ENCODE results near the gene PAPPA.

PAPPA gene

GRCh38 chr9:116276196-116276493 is 122.6 kb downstream of the PAPPA start:
- Histone ChIP-seq H3K27ac (no peak overlapping the region), H3K4me1 (peaks cover 13% of the 10 kb centered on the region)
- TF ChIP-seq CTCF (IDR thresholded peaks at IDR 0.05), result no peak

GRCh38 chr9:116276651-116277121 is 123.1 kb downstream of the PAPPA start:
- H3K27ac ChIP-seq, result no peak overlapping the region
- H3K4me1 ChIP-seq, result peaks cover 12% of the 10 kb centered on the region
- no peak overlapping the region for H3K9ac ChIP-seq

More at GRCh38 chr9:116276196-116276493, 122.6 kb downstream of the PAPPA start:
- no peaks in the 10 kb centered on the region for H3K27me3 ChIP-seq (ENCODE audit: control insufficient read depth, insufficient read depth, low read length)
- no peak overlapping the region for H3K4me3 ChIP-seq (ENCODE audit: low read depth, low read length)
- H3K79me2 ChIP-seq, result no peaks in the 10 kb centered on the region
- no peak overlapping the region for H2AFZ ChIP-seq
- H3K36me3 ChIP-seq (ENCODE audit: control insufficient read depth, insufficient read depth, low read length), result no peaks in the 10 kb centered on the region
- no peaks in the 10 kb centered on the region for H3K9me3 ChIP-seq (ENCODE audit: control insufficient read depth, low read length)
- H3K9ac ChIP-seq, result no peak overlapping the region
- H3K4me2 ChIP-seq (ENCODE audit: low read length), result no peak overlapping the region

GRCh38 chr9:116278326-116278725 is 124.7 kb downstream of the PAPPA start:
- H3K9me3 ChIP-seq (ENCODE audit: control insufficient read depth, low read length), result no peaks in the 10 kb centered on the region
- H3K36me3 ChIP-seq (ENCODE audit: control insufficient read depth, insufficient read depth, low read length), result no peaks in the 10 kb centered on the region
- no peak for TF ChIP-seq CTCF (IDR thresholded peaks at IDR 0.05)
- H3K9ac ChIP-seq, result no peak overlapping the region
- H2AFZ ChIP-seq, result no peak overlapping the region
- peaks cover 4% of the 10 kb centered on the region for H3K4me1 ChIP-seq
- no peaks in the 10 kb centered on the region for H3K79me2 ChIP-seq
- no peak overlapping the region for H3K4me2 ChIP-seq (ENCODE audit: low read length)
- no peaks in the 10 kb centered on the region for H3K27me3 ChIP-seq (ENCODE audit: control insufficient read depth, insufficient read depth, low read length)
- no peak overlapping the region for H3K27ac ChIP-seq
- no peak overlapping the region for H3K4me3 ChIP-seq (ENCODE audit: low read depth, low read length)

More at GRCh38 chr9:116276651-116277121, 123.1 kb downstream of the PAPPA start:
- Histone ChIP-seq H3K9me3 (ENCODE audit: control insufficient read depth, low read length) (no peaks in the 10 kb centered on the region), H3K27me3 (ENCODE audit: control insufficient read depth, insufficient read depth, low read length) (no peaks in the 10 kb centered on the region), H2AFZ (no peak overlapping the region), H3K79me2 (no peaks in the 10 kb centered on the region), H3K36me3 (ENCODE audit: control insufficient read depth, insufficient read depth, low read length) (no peaks in the 10 kb centered on the region), H3K4me3 (ENCODE audit: low read depth, low read length) (no peak overlapping the region), H3K4me2 (ENCODE audit: low read length) (no peak overlapping the region)
- TF ChIP-seq CTCF (IDR thresholded peaks at IDR 0.05), result no peak

- Histone ChIP-seq H3K9me3 (ENCODE audit: control insufficient read depth, low read length) (no peaks in the 10 kb centered on the region), H3K4me3 (ENCODE audit: low read depth, low read length) (no peak overlapping the region), H3K27ac (no peak overlapping the region), H3K4me2 (ENCODE audit: low read length) (no peak overlapping the region), H3K4me1 (peaks cover 4% of the 10 kb centered on the region), H3K79me2 (no peaks in the 10 kb centered on the region), H3K9ac (no peak overlapping the region), H3K27me3 (ENCODE audit: control insufficient read depth, insufficient read depth, low read length) (no peaks in the 10 kb centered on the region), H2AFZ (no peak overlapping the region), H3K36me3 (ENCODE audit: control insufficient read depth, insufficient read depth, low read length) (no peaks in the 10 kb centered on the region)
- TF ChIP-seq CTCF (IDR thresholded peaks at IDR 0.05), result no peak
Observed at GRCh38 chr9:116279230-116279629, 125.6 kb downstream of the PAPPA start.

- peaks cover 4% of the 10 kb centered on the region for H3K4me1 ChIP-seq
- no peaks in the 10 kb centered on the region for H3K79me2 ChIP-seq
- no peaks in the 10 kb centered on the region for H3K9me3 ChIP-seq (ENCODE audit: control insufficient read depth, low read length)
- H3K4me2 ChIP-seq (ENCODE audit: low read length), result no peak overlapping the region
- no peak overlapping the region for H3K4me3 ChIP-seq (ENCODE audit: low read depth, low read length)
- no peaks in the 10 kb centered on the region for H3K36me3 ChIP-seq (ENCODE audit: control insufficient read depth, insufficient read depth, low read length)
- H3K9ac ChIP-seq, result no peak overlapping the region
- no peak overlapping the region for H3K27ac ChIP-seq
- no peak overlapping the region for H2AFZ ChIP-seq
- H3K27me3 ChIP-seq (ENCODE audit: control insufficient read depth, insufficient read depth, low read length), result no peaks in the 10 kb centered on the region
- no peak for TF ChIP-seq CTCF (IDR thresholded peaks at IDR 0.05)
Observed at GRCh38 chr9:116280529-116280928, 126.9 kb downstream of the PAPPA start.

Measured in parathyroid adenoma (tissue), 2 donors.